GM12878 (cell line): ENCODE measurements around the gene PAPLN. TPM values are rescaled to one million over a fixed set of nuclear protein-coding genes. Genes with fewer than 3 reads are reported as not detected.

ENCODE experiments used
- ATAC-seq: fragments of 200-7000 bp; cut with Tn5 transposase; 3 replicates; pipeline ENCODE4 v1.9.1; 2020; ENCODE audit warnings: mild to moderate bottlenecking, moderate library complexity
- BruUV-seq: library from RNA; stranded (reverse); fragments of 400-500 nt; replicated peaks from 2 replicates; lab custom pipeline; 2021; lab: Mats Ljungman, UMichigan
- CTCF ChIA-PET: fragments of 300-600 bp; sonication (Branson Sonifier 250); formaldehyde crosslinking; extraction: SDS; loops from one replicate; lab custom pipeline; 2021; ENCODE audit warnings: inconsistent platforms; lab: Yijun Ruan, JAX
- POLR2A ChIA-PET: fragments of 350-600 bp; formaldehyde crosslinking; extraction: SDS; loops from one replicate; lab custom pipeline; 2021; ENCODE audit warnings: inconsistent platforms; lab: Charles Lee
- RAD21 ChIA-PET: fragments of 300-600 bp; sonication (Branson Sonifier 250); formaldehyde crosslinking; loops from one replicate; lab custom pipeline; 2023; ENCODE audit warnings: antibody characterized with exemption; ENCODE audit not compliant: unreplicated experiment; lab: Charles Lee
- SMC1A ChIA-PET: fragments of 300-600 bp; sonication (Branson Sonifier 250); formaldehyde crosslinking; loops from one replicate; lab custom pipeline; 2023; ENCODE audit not compliant: unreplicated experiment, uncharacterized antibody; lab: Charles Lee
- DNase-seq: peaks from one replicate; pipeline ENCODE4 v3.0.0-alpha.2; 2011; ENCODE audit warnings: low read depth, low spot score
- FAIRE-seq: peaks from 3 replicates; lab custom pipeline; 2011; peaks lifted over from hg19 to GRCh38; lab: Jason Lieb, UNC
- H2AFZ ChIP-seq: 2 replicates; pipeline ENCODE4 v1.6.0; 2011; ENCODE audit warnings: low read depth, low read length, control low read depth; ENCODE audit not compliant: control insufficient read depth
- H3K27ac ChIP-seq: 2 replicates; pipeline ENCODE4 v1.5.1; 2011; ENCODE audit warnings: control low read depth; ENCODE audit not compliant: control insufficient read depth, insufficient read depth
- H3K27me3 ChIP-seq, 2 experiments: replicated peaks in 1 of 2; 2 replicates each; pipeline versions ENCODE4 v1.6.0 to v1.6.1; 2011; ENCODE audit warnings: low read length in 1 of 2; ENCODE audit not compliant: control insufficient read depth in 2 of 2, insufficient read depth in 2 of 2
- H3K36me3 ChIP-seq, 2 experiments: 2 replicates each; pipeline ENCODE4 v1.5.1; 2011; ENCODE audit warnings: low read length in 1 of 2; ENCODE audit not compliant: control insufficient read depth in 2 of 2, insufficient read depth in 2 of 2
- H3K4me1 ChIP-seq: 2 replicates; pipeline ENCODE4 v1.6.1; 2011; ENCODE audit warnings: mild to moderate bottlenecking, low read length, moderate library complexity, mixed read lengths; ENCODE audit not compliant: control insufficient read depth, insufficient read depth
- H3K4me2 ChIP-seq: 2 replicates; pipeline ENCODE4 v1.6.0; 2011; ENCODE audit warnings: control low read depth; ENCODE audit not compliant: control insufficient read depth, insufficient read depth
- H3K4me3 ChIP-seq: fragments of 200-600 bp; sonication (generic); 2 replicates; pipeline ENCODE4 v1.5.1; 2016
- H3K79me2 ChIP-seq: 2 replicates; pipeline ENCODE4 v1.6.0; 2011; ENCODE audit warnings: low read length; ENCODE audit not compliant: control insufficient read depth, insufficient read depth
- H3K9ac ChIP-seq: 2 replicates; pipeline ENCODE4 v1.8.0; 2011; ENCODE audit warnings: low read length, control low read depth, mixed read lengths; ENCODE audit not compliant: control insufficient read depth, insufficient read depth
- H3K9me3 ChIP-seq: replicated peaks from 3 replicates; pipeline ENCODE4 v1.5.1; 2011; ENCODE audit warnings: mild to moderate bottlenecking, low read length; ENCODE audit not compliant: control insufficient read depth, insufficient read depth
- H4K20me1 ChIP-seq: 2 replicates; pipeline ENCODE4 v1.6.0; 2011; ENCODE audit not compliant: control insufficient read depth, insufficient read depth
- ATF7 ChIP-seq: fragments of 450-650 bp; IDR thresholded peaks from 2 replicates; pipeline ENCODE4 v1.6.1; 2016; ENCODE audit warnings: low read depth, mild to moderate bottlenecking
- BHLHE40 ChIP-seq, 2 experiments: fragments of 450-650 bp in 1 of 2; IDR thresholded peaks; 2 replicates each; pipeline ENCODE4 v1.6.1; 2011 to 2017; ENCODE audit warnings: low read depth in 2 of 2, borderline replicate concordance in 1 of 2, improper control_type of control experiment in 1 of 2, low read length in 1 of 2, mild to moderate bottlenecking in 1 of 2
- CBFB ChIP-seq: IDR thresholded peaks from 2 replicates; pipeline ENCODE4 v1.6.1; 2016; ENCODE audit warnings: antibody characterized with exemption, low read depth
- CBX3 ChIP-seq: fragments of 200-600 bp; sonication (generic); IDR thresholded peaks from 2 replicates; pipeline ENCODE4 v1.6.1; 2016; ENCODE audit warnings: low read depth, borderline replicate concordance
- CEBPB ChIP-seq, 2 experiments: fragments of 150-350 bp in 1 of 2; IDR thresholded peaks; 2 replicates each; pipeline ENCODE4 v1.6.1; 2012 to 2014; ENCODE audit warnings: low read depth in 2 of 2, low read length in 2 of 2, borderline replicate concordance in 1 of 2, inconsistent platforms in 1 of 2
- CHD4 ChIP-seq: fragments of 200-600 bp; sonication (generic); IDR thresholded peaks from 2 replicates; pipeline ENCODE4 v1.6.1; 2016; ENCODE audit warnings: mild to moderate bottlenecking
- CREB1 ChIP-seq: IDR thresholded peaks from 2 replicates; pipeline ENCODE4 v1.6.1; 2012; ENCODE audit warnings: low read depth, mild to moderate bottlenecking, inconsistent platforms
- E2F8 ChIP-seq: fragments of 450-650 bp; IDR thresholded peaks from 2 replicates; pipeline ENCODE4 v1.6.1; 2018; ENCODE audit warnings: mild to moderate bottlenecking, low read depth, moderate library complexity; ENCODE audit not compliant: partially characterized antibody
- NRF1 ChIP-seq: conservative IDR thresholded peaks from 2 replicates; pipeline ENCODE4 v1.6.1; 2011; ENCODE audit warnings: mild to moderate bottlenecking, low read depth, low read length, improper control_type of control experiment
- RCOR1 ChIP-seq: conservative IDR thresholded peaks from 2 replicates; pipeline ENCODE4 v1.6.1; 2012; ENCODE audit warnings: low read depth, low read length, improper control_type of control experiment
- STAT1 ChIP-seq: fragments of 450-650 bp; conservative IDR thresholded peaks from 2 replicates; pipeline ENCODE4 v1.6.1; 2014; ENCODE audit warnings: antibody characterized with exemption, mild to moderate bottlenecking
- YBX1 ChIP-seq: fragments of 450-650 bp; IDR thresholded peaks from 2 replicates; pipeline ENCODE4 v1.6.1; 2016; ENCODE audit warnings: antibody characterized with exemption
- ZBED1 ChIP-seq: IDR thresholded peaks from 2 replicates; pipeline ENCODE4 v1.6.1; 2016; ENCODE audit warnings: borderline replicate concordance
- ZNF274 ChIP-seq: IDR thresholded peaks from one replicate; pipeline ENCODE4 v1.8.0; 2011; ENCODE audit not compliant: insufficient read length, insufficient read depth
- ZNF622 ChIP-seq: fragments of 450-650 bp; IDR thresholded peaks from 2 replicates; pipeline ENCODE4 v1.6.1; 2017; ENCODE audit warnings: mild to moderate bottlenecking, inconsistent platforms
- WGBS: methylation state at CpG from one replicate; pipeline ENCODE4 v1.1.6; 2016; ENCODE audit warnings: low lambda C conversion rate; ENCODE audit not compliant: insufficient replicate concordance, insufficient coverage; ENCODE audit errors: missing lambda C conversion rate; 5-methylcytosine and 5-hydroxymethylcytosine counted together
- in situ Hi-C: fragments of 300-500 bp; cut with MboI; formaldehyde crosslinking; loops from 9 replicates; pipeline ENCODE4 v1.14.3; 2018; ENCODE audit warnings: mixed read lengths
- intact Hi-C: fragments of 100-400 bp; cut with micrococcal nuclease; formaldehyde crosslinking; loops from one replicate; pipeline ENCODE4 v1.14.2; 2022; ENCODE audit not compliant: unreplicated experiment
- polyA plus RNA-seq, 11 experiments: library from polyadenylated mRNA; depleted of rRNA in 4 of 11; unstranded in 6 of 11; stranded (reverse) in 5 of 11; fragments of >200 nt; fragmentation: Nextera tagmentation in 4 of 11; fragmentation: Illumina TruSeq in 1 of 11; extraction: Ambion mirVana in 4 of 11; extraction: Trizol in 1 of 11; gene quantifications; 1 replicate in 1 of 11; 2 replicates in 10 of 11; pipeline versions ENCODE4 v1.2.1 to v1.2.3, GENCODE V29; 2011 to 2016; ENCODE audit warnings: inconsistent platforms in 2 of 11, missing spikeins in 2 of 11, low read depth in 1 of 11
- total RNA-seq, 4 experiments: library from RNA; depleted of rRNA in 3 of 4; stranded (reverse); fragments of >200 nt in 3 of 4; fragmentation: Illumina TruSeq in 1 of 4; extraction: Trizol in 1 of 4; gene quantifications; 2 replicates each; pipeline versions ENCODE4 v1.2.1 to v1.2.3, GENCODE V29; 2013 to 2021
- TF ChIP-seq, protein P1 (sequence below): fragments of 450-650 bp; IDR thresholded peaks from 2 replicates; pipeline ENCODE4 v1.6.1; 2016; ENCODE audit warnings: mild to moderate bottlenecking

PAPLN gene
- total and polyA plus RNA-seq, 10 of the 15 experiments (the other 5 are each of a cell fraction or from before 2014, with no cell fraction given): 1.8 to 19.8 (median 7.4) TPM

DNA sequence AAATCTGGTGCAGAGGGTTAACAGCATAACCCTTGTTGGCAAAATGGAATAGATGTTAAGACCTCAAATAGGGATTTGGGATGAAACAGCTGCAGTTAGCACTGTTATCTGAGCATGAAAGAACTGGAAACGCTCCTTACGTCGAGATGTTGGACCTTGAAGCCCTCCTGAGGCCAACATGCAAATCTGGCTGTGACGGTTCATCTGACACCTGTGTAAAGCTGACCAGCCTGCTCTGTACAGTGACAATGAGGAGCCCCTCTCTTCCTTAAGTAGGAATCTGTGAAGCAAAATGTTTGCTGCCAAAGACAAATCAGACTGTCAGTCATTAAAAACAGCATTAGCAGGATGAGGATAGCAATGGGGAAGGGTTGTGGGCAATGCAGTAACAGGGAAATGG, 36.5 kb downstream of the PAPLN start:
- H3K27me3 ChIP-seq: no peaks in the 10 kb centered on the region
- no peak overlapping the region for H3K4me2 ChIP-seq
- H3K27ac ChIP-seq: no peak overlapping the region
- BruUV-seq: TSS peak; percentile 61
- H4K20me1 ChIP-seq: no peaks in the 10 kb centered on the region
- 19% methylated on average over 4 of the region's 4 CpGs for WGBS
- H3K4me1 ChIP-seq: peaks cover 14% of the 10 kb centered on the region
- H3K9ac ChIP-seq: no peak overlapping the region
- ChIA-PET POLR2A (interaction anchor here (1.5 kb wide), 1 partner anchor 15 kb away, joined by 4 read pairs; no protein-coding TSS in a partner anchor), RAD21 (interaction anchor here (0.6 kb wide), 1 partner anchor 757 kb away, joined by 3 read pairs; no protein-coding TSS in a partner anchor), SMC1A (interaction anchor here (0.7 to 6.9 kb wide), 4 partner anchors 9 to 42 kb away, joined by 3 to 42 read pairs (median 7); no protein-coding TSS in a partner anchor)
- in situ Hi-C loops: no loop called here
- no peaks in the 10 kb centered on the region for H3K79me2 ChIP-seq
- H3K9me3 ChIP-seq: no peaks in the 10 kb centered on the region
- ATAC-seq: no peak
- no peak overlapping the region for H3K4me3 ChIP-seq
- FAIRE-seq: no peak
- H2AFZ ChIP-seq: no peak overlapping the region
- TF ChIP-seq ZNF274 (no peak), RCOR1 (no peak), CEBPB (IDR thresholded peaks at IDR 0.05; ENCODE audit: borderline replicate concordance in 1 of 2, low read depth in 2 of 2, low read length in 2 of 2) (no peak), CBFB (no peak), CBX3 (no peak), CREB1 (no peak), ZBED1 (no peak), YBX1 (no peak), ZNF622 (no peak)
- TF ChIP-seq, all 136 proteins: peak for 0
- CTCF ChIA-PET: interaction anchor here (0.7 to 1.0 kb wide), 5 partner anchors 9 to 101 kb away, joined by 3 to 4 read pairs (median 3); no protein-coding TSS in a partner anchor
- peaks cover 9 to 16% of the 10 kb centered on the region in 2 experiments for H3K36me3 ChIP-seq
- intact Hi-C loops: no loop called here
- no peak for DNase-seq

GRCh38 chr14:73276836-73277235, 39.5 kb downstream of the PAPLN start:
- ChIA-PET CTCF (interaction anchor here (1.0 to 2.6 kb wide), 3 partner anchors 11 to 45 kb away, joined by 3 to 7 read pairs (median 5); no protein-coding TSS in a partner anchor), POLR2A (no interaction called here), RAD21 (no interaction called here)
- in situ Hi-C loops: no loop called here
- ATAC-seq: no peak
- Histone ChIP-seq H3K4me1 (no peaks in the 10 kb centered on the region), H3K9ac (no peak overlapping the region)
- BruUV-seq: no TSS peak
- TF ChIP-seq CHD4: no peak
- no peak for TF ChIP-seq E2F8
- TF ChIP-seq, protein P1, sequence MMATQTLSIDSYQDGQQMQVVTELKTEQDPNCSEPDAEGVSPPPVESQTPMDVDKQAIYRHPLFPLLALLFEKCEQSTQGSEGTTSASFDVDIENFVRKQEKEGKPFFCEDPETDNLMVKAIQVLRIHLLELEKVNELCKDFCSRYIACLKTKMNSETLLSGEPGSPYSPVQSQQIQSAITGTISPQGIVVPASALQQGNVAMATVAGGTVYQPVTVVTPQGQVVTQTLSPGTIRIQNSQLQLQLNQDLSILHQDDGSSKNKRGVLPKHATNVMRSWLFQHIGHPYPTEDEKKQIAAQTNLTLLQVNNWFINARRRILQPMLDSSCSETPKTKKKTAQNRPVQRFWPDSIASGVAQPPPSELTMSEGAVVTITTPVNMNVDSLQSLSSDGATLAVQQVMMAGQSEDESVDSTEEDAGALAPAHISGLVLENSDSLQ: no peak
- no peak for TF ChIP-seq NRF1
- TF ChIP-seq STAT1: no peak
- TF ChIP-seq ATF7: no peak
- no peak for TF ChIP-seq BHLHE40 (IDR thresholded peaks at IDR 0.05; ENCODE audit: borderline replicate concordance in 1 of 2, low read depth in 2 of 2, low read length in 1 of 2)
- TF ChIP-seq, all 136 proteins: peak for 0
- Histone ChIP-seq H3K9me3 (no peaks in the 10 kb centered on the region), H3K27ac (no peak overlapping the region), H3K79me2 (no peaks in the 10 kb centered on the region), H2AFZ (no peak overlapping the region), H4K20me1 (no peaks in the 10 kb centered on the region), H3K4me3 (no peak overlapping the region), H3K36me3 (peaks cover 13 to 23% of the 10 kb centered on the region in 2 experiments), H3K27me3 (no peaks in the 10 kb centered on the region), H3K4me2 (no peak overlapping the region)
- SMC1A ChIA-PET: interaction anchor here (1.2 to 3.1 kb wide), 2 partner anchors 19 to 235 kb away, joined by 3 to 10 read pairs; no protein-coding TSS in a partner anchor
- FAIRE-seq (no peak), DNase-seq (no peak)
- WGBS: 73% methylated on average over 7 of the region's 7 CpGs
- intact Hi-C loops: no loop called here
